ENCODE results near the gene SEPTIN1. TPM values are rescaled to one million over a fixed set of nuclear protein-coding genes. Genes with fewer than 3 reads are reported as not detected.

The SEPTIN1 gene
- total RNA-seq, 4 donors from 2014 or later, result 0.52 to 2.3 (median 1.3) TPM; not detected in 1

DNA sequence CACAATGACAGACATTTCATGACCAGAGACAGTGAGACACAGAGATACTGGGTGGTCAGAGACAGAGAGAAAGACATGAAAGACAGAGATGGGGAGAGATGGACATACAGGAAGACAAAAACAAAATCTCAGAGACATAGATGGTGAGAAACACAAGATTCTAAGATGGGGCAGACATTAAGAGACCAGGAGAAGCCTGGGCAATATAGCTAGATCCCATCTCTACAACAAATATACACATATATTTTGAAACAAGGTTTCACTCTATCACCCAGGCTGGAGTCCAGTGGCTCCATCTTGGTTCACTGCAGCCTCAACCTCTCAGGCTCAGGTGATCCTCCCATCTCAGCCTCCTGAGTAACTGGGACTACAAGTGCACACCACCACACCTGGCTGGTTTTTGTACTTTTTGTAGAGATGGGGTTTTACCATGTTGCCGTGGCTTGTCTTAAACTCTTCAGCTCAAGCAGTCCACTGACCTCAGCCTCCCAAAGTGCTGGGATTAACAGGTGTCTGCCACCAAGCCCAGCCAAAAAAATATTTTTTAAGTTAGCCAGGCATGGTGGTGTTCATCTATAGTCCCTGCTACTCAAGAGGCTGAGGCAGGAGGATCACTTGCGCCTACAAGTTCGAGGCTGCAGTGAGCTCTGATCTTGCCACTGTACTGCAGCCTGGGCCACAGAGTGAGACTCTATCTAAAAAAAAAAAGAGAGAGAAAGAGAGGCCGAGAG, 2.1 kb downstream of the SEPTIN1 start:
- Histone ChIP-seq H3K27me3 (no peaks in the 10 kb centered on the region), H3K36me3 (no peaks in the 10 kb centered on the region), H3K9me3 (no peaks in the 10 kb centered on the region), H3K27ac (no peak overlapping the region), H3K4me3 (no peak overlapping the region), H3K4me1 (peaks cover 22% of the 10 kb centered on the region)
- no peak for DNase-seq (ENCODE audit: low spot score in 2 of 2)
- TF ChIP-seq POLR2AphosphoS5 (IDR thresholded peaks at IDR 0.05) (no peak), CTCF (IDR thresholded peaks at IDR 0.05) (no peak), EP300 (IDR thresholded peaks at IDR 0.05) (no peak), POLR2A (IDR thresholded peaks at IDR 0.05) (no peak)
- WGBS, result 88% methylated on average over 4 of the region's 4 CpGs

DNA sequence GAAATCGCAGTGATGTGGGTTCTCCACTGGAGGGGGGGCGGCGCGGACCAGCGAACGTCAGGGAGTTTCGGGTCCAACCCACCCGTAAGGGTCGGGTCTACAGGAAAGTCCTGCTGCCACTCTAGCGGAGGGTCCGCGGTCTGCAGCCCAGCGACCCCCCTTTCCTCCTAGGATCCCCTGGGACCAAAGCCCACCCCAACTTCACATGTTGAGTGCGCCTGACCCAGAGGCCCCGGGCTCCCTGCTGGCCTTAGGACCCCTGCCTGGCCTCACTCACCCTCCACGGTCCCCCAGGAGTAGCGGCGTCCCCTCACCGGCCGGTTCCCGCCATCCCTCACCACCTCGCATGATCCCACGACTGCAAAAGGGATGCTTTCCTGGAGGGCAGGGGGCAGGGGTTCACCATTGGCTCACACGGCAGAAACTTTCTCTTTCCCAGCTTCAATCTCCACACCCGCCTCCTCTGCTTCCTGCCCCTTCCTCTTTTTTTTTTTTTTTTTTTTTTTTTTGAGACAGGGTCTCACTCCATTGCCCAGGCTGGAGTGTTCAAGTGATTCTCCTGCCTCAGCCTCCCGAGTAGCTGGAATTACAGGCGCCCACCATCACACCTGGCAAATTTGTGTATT, 3.1 kb downstream of the SEPTIN1 start:
- Histone ChIP-seq H3K9me3 (no peaks in the 10 kb centered on the region), H3K27me3 (no peaks in the 10 kb centered on the region), H3K4me3 (peak overlapping the region; percentile 77), H3K27ac (peak overlapping the region; percentile 99), H3K4me1 (peaks cover 22% of the 10 kb centered on the region), H3K36me3 (no peaks in the 10 kb centered on the region)
- no peak for DNase-seq (ENCODE audit: low spot score in 2 of 2)
- WGBS, result 58% methylated on average over 14 of the region's 27 CpGs
- TF ChIP-seq EP300 (IDR thresholded peaks at IDR 0.05), result no peak
- no peak for TF ChIP-seq POLR2AphosphoS5 (IDR thresholded peaks at IDR 0.05)
- no peak for TF ChIP-seq CTCF (IDR thresholded peaks at IDR 0.05)
- TF ChIP-seq POLR2A (IDR thresholded peaks at IDR 0.05), result no peak

- H3K36me3 ChIP-seq, result no peaks in the 10 kb centered on the region
- under 1% methylated on average over 37 of the region's 67 CpGs for WGBS
Observed at GRCh38 chr16:30378236-30379157, 3.9 kb downstream of the SEPTIN1 start.

DNA sequence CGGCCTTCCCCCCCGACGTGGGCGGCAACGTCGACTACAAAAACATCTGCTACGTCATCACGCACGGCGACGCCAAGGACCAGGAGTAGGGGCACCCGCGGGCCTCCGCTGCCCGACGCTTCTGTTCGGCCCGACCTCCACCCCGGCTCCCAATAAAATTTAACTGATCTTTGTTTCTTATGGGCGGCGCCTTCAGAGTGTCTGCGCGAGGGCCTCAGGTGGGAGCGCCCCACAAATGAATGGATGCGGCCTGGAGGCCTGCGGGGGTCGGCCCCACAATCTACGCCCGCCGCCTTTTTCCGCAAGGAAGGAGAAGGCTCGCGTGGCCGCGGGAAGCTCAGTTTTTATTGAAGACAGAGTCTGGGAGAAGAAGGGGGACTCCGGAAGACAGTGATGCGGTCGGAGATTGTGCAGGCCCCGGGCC, 4.5 kb downstream of the SEPTIN1 start:
- no peak for TF ChIP-seq CTCF (IDR thresholded peaks at IDR 0.05)
- no peak for TF ChIP-seq EP300 (IDR thresholded peaks at IDR 0.05)
- peak in 1 of 2 donors; percentile 69 for TF ChIP-seq POLR2A (IDR thresholded peaks at IDR 0.05)
- TF ChIP-seq POLR2AphosphoS5 (IDR thresholded peaks at IDR 0.05), result peak; percentile 35 to 80 (median 69)
- Histone ChIP-seq H3K4me3 (peak overlapping the region; percentile 77), H3K36me3 (no peaks in the 10 kb centered on the region), H3K27me3 (no peaks in the 10 kb centered on the region), H3K4me1 (peaks cover 22% of the 10 kb centered on the region), H3K27ac (peak overlapping the region; percentile 99), H3K9me3 (no peaks in the 10 kb centered on the region)
- DNase-seq (ENCODE audit: low spot score in 2 of 2), result peak; percentile 98 to 99
- WGBS, result 0% methylated on average over 16 of the region's 39 CpGs

More at GRCh38 chr16:30378236-30379157, 3.9 kb downstream of the SEPTIN1 start:
- H3K9me3 ChIP-seq, result no peaks in the 10 kb centered on the region
- TF ChIP-seq POLR2AphosphoS5 (IDR thresholded peaks at IDR 0.05) (peak in 2 of 3 donors; percentile 9 to 77), EP300 (IDR thresholded peaks at IDR 0.05) (no peak), CTCF (IDR thresholded peaks at IDR 0.05) (no peak), POLR2A (IDR thresholded peaks at IDR 0.05) (peak in 1 of 2 donors; percentile 73)
- no peaks in the 10 kb centered on the region for H3K27me3 ChIP-seq
- H3K27ac ChIP-seq, result peak overlapping the region; percentile 99
- H3K4me3 ChIP-seq, result peak overlapping the region; percentile 77
- peaks cover 22% of the 10 kb centered on the region for H3K4me1 ChIP-seq
- peak; percentile 99 to 100 for DNase-seq (ENCODE audit: low spot score in 2 of 2)

All from suprapubic skin (tissue), 4 donors.